Skeletal muscle tissue (tissue), 4 donors: Measurements from ENCODE around the gene TMEM107. TPM values are rescaled to one million over a fixed set of nuclear protein-coding genes. Genes with fewer than 3 reads are reported as not detected.

ENCODE experiments used
- H3K27ac ChIP-seq: one replicate; pipeline ENCODE4 v1.7.0; 2013; ENCODE audit warnings: mild to moderate bottlenecking, low read depth, low read length, inconsistent platforms
- H3K27me3 ChIP-seq, 3 donors: one replicate each; pipeline ENCODE4 v1.7.0; 2013; ENCODE audit warnings: low read length in 3 of 3; ENCODE audit not compliant: control insufficient read depth in 3 of 3, insufficient read depth in 3 of 3
- H3K36me3 ChIP-seq, 3 donors: one replicate each; pipeline ENCODE4 v1.7.0; 2013; ENCODE audit warnings: low read length in 3 of 3; ENCODE audit not compliant: control insufficient read depth in 3 of 3, insufficient read depth in 3 of 3
- H3K4me1 ChIP-seq, 3 donors: one replicate each; pipeline ENCODE4 v1.7.0; 2013; ENCODE audit warnings: low read length in 3 of 3, mild to moderate bottlenecking in 3 of 3; ENCODE audit not compliant: control insufficient read depth in 3 of 3, insufficient read depth in 3 of 3
- H3K4me3 ChIP-seq, 3 donors: one replicate each; pipeline ENCODE4 v1.7.0; 2013; ENCODE audit warnings: low read length in 3 of 3
- H3K9ac ChIP-seq, 3 donors: one replicate each; pipeline ENCODE4 v1.7.0; 2013; ENCODE audit warnings: low read length in 3 of 3, mild to moderate bottlenecking in 3 of 3, moderate library complexity in 2 of 3, low read depth in 1 of 3
- H3K9me3 ChIP-seq, 3 donors: one replicate each; pipeline ENCODE4 v1.7.0; 2013; ENCODE audit warnings: low read length in 3 of 3; ENCODE audit not compliant: control insufficient read depth in 3 of 3
- total RNA-seq: library from RNA; depleted of rRNA; stranded (reverse); fragments of >200 nt; gene quantifications from one replicate; pipeline ENCODE4 v1.2.3, GENCODE V29; 2014
- donor health status: Osteomylitis.

Gene TMEM107
- total RNA-seq, 1 donor from 2014 or later: 25.1 TPM

- Histone ChIP-seq H3K27ac (peak overlapping the region; percentile 100), H3K4me3 (peak overlapping the region; percentile 98 to 100 (median 99)), H3K4me1 (peaks cover 50 to 63% (median 55%) of the 10 kb centered on the region in 3 donors), H3K9ac (peak overlapping the region; percentile 100), H3K27me3 (no peaks in the 10 kb centered on the region), H3K9me3 (no peaks in the 10 kb centered on the region), H3K36me3 (peaks cover 15 to 21% (median 20%) of the 10 kb centered on the region in 3 donors)
Measured at GRCh38 chr17:8155996-8156245, 20.3 kb downstream of the TMEM107 start.

- peak overlapping the region; percentile 98 to 100 (median 99) for H3K4me3 ChIP-seq
- peak overlapping the region; percentile 100 for H3K27ac ChIP-seq
- H3K27me3 ChIP-seq: no peaks in the 10 kb centered on the region
- no peaks in the 10 kb centered on the region for H3K9me3 ChIP-seq
- H3K36me3 ChIP-seq: peaks cover 12 to 20% (median 20%) of the 10 kb centered on the region in 3 donors
- peaks cover 52 to 65% (median 57%) of the 10 kb centered on the region in 3 donors for H3K4me1 ChIP-seq
- peak overlapping the region; percentile 100 for H3K9ac ChIP-seq
Measured at GRCh38 chr17:8155231-8155995, 20.8 kb downstream of the TMEM107 start.

GRCh38 chr17:8154608-8155155 lies 21.5 kb downstream of the TMEM107 start:
- Histone ChIP-seq H3K27ac (peak overlapping the region; percentile 100), H3K9me3 (no peaks in the 10 kb centered on the region), H3K9ac (peak overlapping the region; percentile 100), H3K4me3 (peak overlapping the region; percentile 98 to 100 (median 99)), H3K4me1 (peaks cover 58 to 68% (median 64%) of the 10 kb centered on the region in 3 donors), H3K36me3 (peaks cover 13 to 23% (median 22%) of the 10 kb centered on the region in 3 donors), H3K27me3 (no peaks in the 10 kb centered on the region)

- peak overlapping the region; percentile 100 for H3K9ac ChIP-seq
- H3K4me3 ChIP-seq: peak overlapping the region; percentile 98 to 100 (median 99)
- H3K27ac ChIP-seq: peak overlapping the region; percentile 100
- H3K9me3 ChIP-seq: no peaks in the 10 kb centered on the region
- peaks cover 19 to 25% (median 23%) of the 10 kb centered on the region in 3 donors for H3K36me3 ChIP-seq
- H3K27me3 ChIP-seq: no peaks in the 10 kb centered on the region
- H3K4me1 ChIP-seq: peaks cover 59 to 68% (median 65%) of the 10 kb centered on the region in 3 donors
Measured at GRCh38 chr17:8153957-8154607, 22.1 kb downstream of the TMEM107 start.

- Histone ChIP-seq H3K36me3 (peaks cover 23 to 29% (median 28%) of the 10 kb centered on the region in 3 donors), H3K27ac (peak overlapping the region; percentile 100), H3K4me1 (peaks cover 60 to 70% (median 66%) of the 10 kb centered on the region in 3 donors), H3K9ac (peak overlapping the region; percentile 86 to 100 (median 100)), H3K9me3 (no peaks in the 10 kb centered on the region), H3K27me3 (no peaks in the 10 kb centered on the region), H3K4me3 (peak overlapping the region; percentile 89 to 94 (median 90))
Measured at GRCh38 chr17:8153525-8153956, 22.6 kb downstream of the TMEM107 start.

- Histone ChIP-seq H3K4me1 (peaks cover 62 to 73% (median 66%) of the 10 kb centered on the region in 3 donors), H3K27me3 (no peaks in the 10 kb centered on the region), H3K36me3 (peaks cover 28 to 34% (median 33%) of the 10 kb centered on the region in 3 donors), H3K9me3 (no peaks in the 10 kb centered on the region), H3K9ac (peak overlapping the region; percentile 67 to 100 (median 100)), H3K4me3 (peak overlapping the region; percentile 89 to 94 (median 90)), H3K27ac (peak overlapping the region; percentile 100)
Measured at GRCh38 chr17:8153031-8153451, 23.1 kb downstream of the TMEM107 start.

GRCh38 chr17:8152112-8152775 lies 23.9 kb downstream of the TMEM107 start, which contains the start of gene PER1:
Gene PER1, minus strand, starts transcription at chr17:8152404. Its CDS starts 1,698 bp downstream, at chr17:8150706.
- Histone ChIP-seq H3K27me3 (no peaks in the 10 kb centered on the region), H3K4me1 (peaks cover 65 to 81% (median 69%) of the 10 kb centered on the region in 3 donors), H3K4me3 (peak within 1 kb of the TSS; percentile 89 to 94 (median 90)), H3K9ac (peak within 1 kb of the TSS; percentile 98 to 100 (median 100)), H3K36me3 (peaks cover 36 to 42% (median 41%) of the 10 kb centered on the region in 3 donors), H3K9me3 (no peaks in the 10 kb centered on the region), H3K27ac (peak within 1 kb of the TSS; percentile 100)

- Histone ChIP-seq H3K4me1 (peaks cover 60 to 81% (median 70%) of the 10 kb centered on the region in 3 donors), H3K27ac (peak overlapping the region; percentile 100), H3K27me3 (no peaks in the 10 kb centered on the region), H3K36me3 (peaks cover 42 to 47% (median 46%) of the 10 kb centered on the region in 3 donors), H3K4me3 (peak overlapping the region; percentile 89 to 94 (median 90)), H3K9me3 (no peaks in the 10 kb centered on the region), H3K9ac (peak overlapping the region; percentile 96 to 100 (median 98))
Measured at GRCh38 chr17:8151641-8152111, 24.5 kb downstream of the TMEM107 start.

- H3K4me3 ChIP-seq: peak overlapping the region; percentile 89 to 94 (median 90)
- peak overlapping the region; percentile 96 to 100 (median 98) for H3K9ac ChIP-seq
- H3K9me3 ChIP-seq: no peaks in the 10 kb centered on the region
- no peaks in the 10 kb centered on the region for H3K27me3 ChIP-seq
- H3K27ac ChIP-seq: peak overlapping the region; percentile 100
- peaks cover 60 to 86% (median 75%) of the 10 kb centered on the region in 3 donors for H3K4me1 ChIP-seq
- H3K36me3 ChIP-seq: peaks cover 47 to 52% (median 51%) of the 10 kb centered on the region in 3 donors
Measured at GRCh38 chr17:8151120-8151640, 25.0 kb downstream of the TMEM107 start.
